Epithelial cell of esophagus (primary cell): Measurements from ENCODE around the gene PPP2R5D.

Source experiments
- DNase-seq: peaks from one replicate; pipeline ENCODE4 v3.0.0; 2010; ENCODE audit warnings: low read depth
- H3K4me3 ChIP-seq: 2 replicates; pipeline ENCODE4 v1.5.1; 2011; ENCODE audit warnings: mild to moderate bottlenecking, low read length, control low read depth
- CTCF ChIP-seq: IDR thresholded peaks from 2 replicates; pipeline ENCODE4 v1.5.1; 2011; ENCODE audit warnings: low read depth, mild to moderate bottlenecking, low read length, control low read depth, inconsistent platforms; ENCODE audit not compliant: insufficient read depth; ENCODE audit errors: missing control alignments

The PPP2R5D gene

DNA sequence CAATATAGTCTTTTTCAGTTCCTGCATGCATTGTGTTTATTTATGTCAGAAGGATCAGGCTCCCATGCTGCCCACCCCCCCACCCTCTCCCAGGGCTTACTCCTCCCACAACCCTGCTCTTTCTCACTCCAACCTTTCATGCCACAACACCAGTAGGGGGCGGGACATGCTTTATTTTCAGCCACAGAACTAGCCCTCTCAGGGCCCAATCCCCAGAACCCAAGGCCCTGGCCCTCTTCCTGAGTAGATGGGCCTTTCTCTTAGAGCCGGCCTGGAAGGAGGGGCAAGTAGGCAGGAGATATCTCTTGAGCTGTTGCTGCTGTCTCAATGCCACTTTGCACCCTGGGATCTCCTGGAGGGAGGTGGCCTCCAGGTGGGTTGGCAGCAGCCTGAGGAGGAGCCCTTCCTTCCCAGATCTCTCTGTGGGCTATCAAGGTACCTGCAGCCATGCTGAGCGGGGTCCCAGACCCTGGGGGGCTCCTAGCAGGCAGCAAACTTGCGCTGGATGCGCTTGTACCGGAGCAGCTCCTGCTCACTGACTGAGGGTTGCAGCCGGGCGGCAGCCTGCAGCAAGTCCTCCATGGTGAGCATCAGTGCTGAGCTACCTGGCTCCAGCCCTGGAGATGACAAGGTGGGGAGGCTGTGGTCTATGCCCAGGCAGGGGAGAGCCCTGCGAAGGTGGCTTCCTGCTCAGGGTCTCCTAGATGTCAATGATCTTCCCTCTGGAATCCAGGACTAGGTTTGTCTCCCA, 20.3 kb upstream of the PPP2R5D start:
- TF ChIP-seq CTCF, result peak; percentile 38
- no peak overlapping the region for H3K4me3 ChIP-seq
- DNase-seq, result peak; percentile 66

GRCh38 chr6:42966571-42966970, 17.8 kb upstream of the PPP2R5D start:
- no peak for TF ChIP-seq CTCF
- DNase-seq, result no peak
- no peak overlapping the region for H3K4me3 ChIP-seq

DNA sequence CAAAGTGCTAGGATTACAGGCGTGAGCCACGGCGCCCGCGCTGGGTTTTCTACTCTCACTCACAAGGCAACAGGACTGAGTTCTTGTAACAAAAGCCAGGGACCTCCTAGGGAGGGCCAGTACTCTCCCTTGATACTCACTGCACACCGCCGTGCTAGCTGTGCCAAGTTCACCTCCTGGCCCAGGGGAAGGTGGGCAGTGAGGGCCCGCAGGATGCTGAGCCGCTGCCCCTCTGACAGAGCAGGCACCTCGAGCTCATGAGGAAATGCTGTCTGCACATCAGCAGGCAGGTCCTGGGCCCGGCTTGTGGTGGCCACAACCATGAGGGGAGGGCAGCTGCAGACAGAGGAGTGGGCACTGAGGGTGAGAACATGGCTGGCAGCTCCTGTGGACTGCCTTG, 17.1 kb upstream of the PPP2R5D start:
- TF ChIP-seq CTCF, result no peak
- no peak for DNase-seq
- no peak overlapping the region for H3K4me3 ChIP-seq

GRCh38 chr6:42968126-42968701, 16.2 kb upstream of the PPP2R5D start:
- no peak for TF ChIP-seq CTCF
- no peak for DNase-seq
- no peak overlapping the region for H3K4me3 ChIP-seq

GRCh38 chr6:42968783-42969182, 15.6 kb upstream of the PPP2R5D start:
- TF ChIP-seq CTCF, result no peak
- no peak overlapping the region for H3K4me3 ChIP-seq
- DNase-seq, result no peak

- no peak for DNase-seq
- TF ChIP-seq CTCF, result no peak
- no peak overlapping the region for H3K4me3 ChIP-seq
These were observed 14.9 kb upstream of the PPP2R5D start for GRCh38 chr6:42969431-42969830.

DNA sequence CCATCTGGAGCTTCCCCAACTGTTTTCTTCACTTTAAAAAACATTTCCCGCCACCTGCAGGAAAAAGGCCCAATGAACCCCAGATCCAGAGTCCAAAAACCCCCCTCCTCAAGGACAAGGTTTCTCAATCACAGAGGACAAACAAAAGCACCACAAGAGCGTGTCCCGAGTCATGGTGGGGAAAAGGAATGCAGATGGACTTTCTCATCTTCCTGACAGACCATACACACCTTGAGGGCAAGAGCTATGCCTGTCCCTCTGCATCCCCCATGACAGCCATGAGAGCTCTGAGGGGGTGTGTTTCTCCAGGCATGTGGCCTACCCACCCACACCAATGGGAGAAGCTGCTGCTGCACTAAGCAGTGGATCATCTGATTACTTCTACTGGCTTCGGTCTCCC, 14.4 kb upstream of the PPP2R5D start:
- DNase-seq, result no peak
- H3K4me3 ChIP-seq, result no peak overlapping the region
- TF ChIP-seq CTCF, result no peak
